GM18498 (cell line): Measurements from ENCODE around the gene APBB2.

Source experiments
- ATAC-seq: cut with Tn5 transposase; IDR thresholded peaks from one replicate; pipeline ENCODE4 v1.9.1; 2021; ENCODE audit warnings: mild to moderate bottlenecking, moderate library complexity; ENCODE audit not compliant: unreplicated experiment

APBB2 gene

GRCh38 chr4:40991908-40992307, 222.4 kb downstream of the APBB2 start:
- peak; percentile 64 for ATAC-seq

GRCh38 chr4:40990899-40991265, 223.5 kb downstream of the APBB2 start:
- no peak for ATAC-seq

GRCh38 chr4:40990236-40990898, 224.0 kb downstream of the APBB2 start:
- ATAC-seq = no peak

- no peak for ATAC-seq
Observed at GRCh38 chr4:40987151-40987550, 227.2 kb downstream of the APBB2 start.

GRCh38 chr4:40986375-40986774, 228.0 kb downstream of the APBB2 start:
- no peak for ATAC-seq

GRCh38 chr4:40984051-40984450, 230.3 kb downstream of the APBB2 start:
- ATAC-seq = no peak

- ATAC-seq = peak; percentile 53
Observed at GRCh38 chr4:40980318-40980883, 233.9 kb downstream of the APBB2 start.

GRCh38 chr4:40978548-40978947, 235.8 kb downstream of the APBB2 start:
- ATAC-seq = no peak

- ATAC-seq = no peak
Observed at GRCh38 chr4:40976343-40976742, 238.0 kb downstream of the APBB2 start.

- no peak for ATAC-seq
Observed at GRCh38 chr4:40972722-40973121, 241.6 kb downstream of the APBB2 start.

GRCh38 chr4:40971338-40971737, 243.0 kb downstream of the APBB2 start:
- ATAC-seq = no peak

- ATAC-seq = no peak
Observed at GRCh38 chr4:40969501-40969900, 244.8 kb downstream of the APBB2 start.

GRCh38 chr4:40967550-40967949, 246.8 kb downstream of the APBB2 start:
- ATAC-seq = no peak

- ATAC-seq = no peak
Observed at GRCh38 chr4:40966091-40966490, 248.3 kb downstream of the APBB2 start.

- ATAC-seq = no peak
Observed at GRCh38 chr4:40963897-40964478, 250.4 kb downstream of the APBB2 start.

GRCh38 chr4:40962551-40963180, 251.7 kb downstream of the APBB2 start:
- ATAC-seq = no peak

- ATAC-seq = no peak
Observed at GRCh38 chr4:40960941-40961340, 253.4 kb downstream of the APBB2 start.

- no peak for ATAC-seq
Observed at GRCh38 chr4:40957281-40957680, 257.1 kb downstream of the APBB2 start.

GRCh38 chr4:40956721-40957255, 257.6 kb downstream of the APBB2 start:
- ATAC-seq = no peak

- no peak for ATAC-seq
Observed at GRCh38 chr4:40954088-40954668, 260.2 kb downstream of the APBB2 start.

- no peak for ATAC-seq
Observed at GRCh38 chr4:40953283-40954087, 260.9 kb downstream of the APBB2 start.
